Hepatocyte (in vitro differentiated cells): ENCODE data around the gene AKAP13. TPM values are rescaled to one million over a fixed set of nuclear protein-coding genes. Genes with fewer than 3 reads are reported as not detected.

Experiments
- DNase-seq: peaks from one replicate; pipeline ENCODE4 v3.0.0-alpha.2; 2016; ENCODE audit warnings: low spot score
- H2AFZ ChIP-seq: fragments of 200-600 bp; sonication (generic); 2 replicates; pipeline ENCODE4 v1.6.0; 2016; ENCODE audit warnings: antibody characterized with exemption, mild to moderate bottlenecking
- H3K27ac ChIP-seq: fragments of 200-600 bp; sonication (generic); 2 replicates; pipeline ENCODE4 v1.5.1; 2016; ENCODE audit warnings: mild to moderate bottlenecking
- H3K27me3 ChIP-seq: fragments of 200-600 bp; sonication (generic); 2 replicates; pipeline ENCODE4 v1.6.1; 2016
- H3K36me3 ChIP-seq: fragments of 200-600 bp; sonication (generic); replicated peaks from 2 replicates; pipeline ENCODE4 v1.5.1; 2016; ENCODE audit warnings: low read depth; ENCODE audit not compliant: insufficient read depth
- H3K4me1 ChIP-seq: fragments of 200-600 bp; sonication (generic); 2 replicates; pipeline ENCODE4 v1.5.1; 2016; ENCODE audit warnings: mild to moderate bottlenecking, moderate library complexity; ENCODE audit not compliant: insufficient read depth
- H3K4me2 ChIP-seq: fragments of 200-600 bp; sonication (generic); 2 replicates; pipeline ENCODE4 v1.6.0; 2016
- H3K4me3 ChIP-seq: fragments of 200-600 bp; sonication (generic); 2 replicates; pipeline ENCODE4 v1.5.1; 2016; ENCODE audit warnings: mild to moderate bottlenecking
- H3K79me2 ChIP-seq: fragments of 200-600 bp; sonication (generic); 2 replicates; pipeline ENCODE4 v1.6.0; 2017; ENCODE audit warnings: mild to moderate bottlenecking
- H3K9me2 ChIP-seq: fragments of 200-600 bp; sonication (generic); replicated peaks from 2 replicates; pipeline ENCODE4 v1.6.0; 2017; ENCODE audit warnings: mild to moderate bottlenecking; ENCODE audit not compliant: insufficient read depth
- H3K9me3 ChIP-seq: fragments of 200-600 bp; sonication (generic); 2 replicates; pipeline ENCODE4 v1.5.1; 2016; ENCODE audit warnings: low read depth, mild to moderate bottlenecking
- H4K20me1 ChIP-seq: fragments of 200-600 bp; sonication (generic); 2 replicates; pipeline ENCODE4 v1.6.0; 2016; ENCODE audit warnings: mild to moderate bottlenecking; ENCODE audit not compliant: insufficient read depth, poor library complexity, severe bottlenecking
- CTCF ChIP-seq: fragments of 200-600 bp; sonication (generic); IDR thresholded peaks from 2 replicates; pipeline ENCODE4 v1.5.1; 2016; ENCODE audit warnings: antibody characterized with exemption, mild to moderate bottlenecking; ENCODE audit not compliant: poor library complexity
- EZH2 ChIP-seq: fragments of 200-600 bp; sonication (generic); IDR thresholded peaks from 2 replicates; pipeline ENCODE4 v1.6.1; 2016; ENCODE audit warnings: antibody characterized with exemption, mild to moderate bottlenecking, borderline replicate concordance
- EZH2phosphoT487 ChIP-seq: fragments of 200-600 bp; sonication (generic); IDR thresholded peaks from one replicate; pipeline ENCODE4 v1.6.1; 2018; ENCODE audit warnings: antibody characterized with exemption, mild to moderate bottlenecking, low read depth, moderate library complexity; ENCODE audit not compliant: unreplicated experiment, severe bottlenecking
- WGBS: methylation state at CpG from one replicate; pipeline ENCODE4 v1.1.6; 2016; ENCODE audit warnings: low lambda C conversion rate; ENCODE audit errors: missing lambda C conversion rate; 5-methylcytosine and 5-hydroxymethylcytosine counted together
- polyA plus RNA-seq: library from polyadenylated mRNA; unstranded; fragments of >200 nt; fragmentation: Nextera tagmentation; extraction: Ambion mirVana; gene quantifications from 2 replicates; pipeline ENCODE4 v1.2.1, GENCODE V29; 2016
- total RNA-seq: library from RNA; depleted of rRNA; stranded (reverse); fragments of >200 nt; gene quantifications from 2 replicates; pipeline ENCODE4 v1.2.3, GENCODE V29; 2014

The AKAP13 gene
- total and polyA plus RNA-seq, 2 experiments from 2014 or later: 55.6 to 80.9 TPM

GRCh38 chr15:85771271-85771670 lies 390.9 kb downstream of the AKAP13 start:
- TF ChIP-seq EZH2: no peak
- no peak overlapping the region for H3K4me2 ChIP-seq
- no peak overlapping the region for H3K4me3 ChIP-seq
- H2AFZ ChIP-seq: no peak overlapping the region
- no peaks in the 10 kb centered on the region for H3K9me2 ChIP-seq
- H4K20me1 ChIP-seq: no peaks in the 10 kb centered on the region
- no peaks in the 10 kb centered on the region for H3K9me3 ChIP-seq
- H3K27ac ChIP-seq: no peak overlapping the region
- no peaks in the 10 kb centered on the region for H3K4me1 ChIP-seq
- 94% methylated on average over 5 of the region's 5 CpGs for WGBS
- H3K36me3 ChIP-seq: no peaks in the 10 kb centered on the region
- no peaks in the 10 kb centered on the region for H3K27me3 ChIP-seq
- H3K79me2 ChIP-seq: peaks cover 56% of the 10 kb centered on the region
- DNase-seq: no peak

GRCh38 chr15:85771781-85772445 lies 391.5 kb downstream of the AKAP13 start:
- no peak for DNase-seq
- Histone ChIP-seq H3K9me2 (no peaks in the 10 kb centered on the region), H3K4me1 (no peaks in the 10 kb centered on the region), H3K27me3 (no peaks in the 10 kb centered on the region), H3K9me3 (no peaks in the 10 kb centered on the region), H3K4me2 (no peak overlapping the region), H2AFZ (no peak overlapping the region), H3K79me2 (peaks cover 62% of the 10 kb centered on the region), H3K36me3 (no peaks in the 10 kb centered on the region), H3K4me3 (no peak overlapping the region), H3K27ac (no peak overlapping the region), H4K20me1 (no peaks in the 10 kb centered on the region)
- WGBS: 93% methylated on average over 13 of the region's 13 CpGs
- no peak for TF ChIP-seq CTCF
- no peak for TF ChIP-seq EZH2
- no peak for TF ChIP-seq EZH2phosphoT487

- H2AFZ ChIP-seq: no peak overlapping the region
- no peaks in the 10 kb centered on the region for H3K9me3 ChIP-seq
- H3K36me3 ChIP-seq: no peaks in the 10 kb centered on the region
- 97% methylated on average over 9 of the region's 9 CpGs for WGBS
- peaks cover 68% of the 10 kb centered on the region for H3K79me2 ChIP-seq
- no peak overlapping the region for H3K27ac ChIP-seq
- H4K20me1 ChIP-seq: no peaks in the 10 kb centered on the region
- no peak overlapping the region for H3K4me2 ChIP-seq
- H3K27me3 ChIP-seq: no peaks in the 10 kb centered on the region
- no peaks in the 10 kb centered on the region for H3K4me1 ChIP-seq
- DNase-seq: no peak
- H3K9me2 ChIP-seq: no peaks in the 10 kb centered on the region
- H3K4me3 ChIP-seq: no peak overlapping the region
- TF ChIP-seq EZH2: no peak
- TF ChIP-seq EZH2phosphoT487: no peak
- no peak for TF ChIP-seq CTCF
Measured at GRCh38 chr15:85772668-85773067, 392.3 kb downstream of the AKAP13 start.

- no peaks in the 10 kb centered on the region for H3K36me3 ChIP-seq
- TF ChIP-seq EZH2phosphoT487 (no peak), CTCF (no peak)
- H2AFZ ChIP-seq: no peak overlapping the region
- no peak overlapping the region for H3K4me3 ChIP-seq
- H3K79me2 ChIP-seq: peaks cover 74% of the 10 kb centered on the region
- no peak overlapping the region for H3K4me2 ChIP-seq
- no peak for DNase-seq
- no peak overlapping the region for H3K27ac ChIP-seq
- no peaks in the 10 kb centered on the region for H3K9me3 ChIP-seq
- H3K4me1 ChIP-seq: no peaks in the 10 kb centered on the region
- H3K9me2 ChIP-seq: no peaks in the 10 kb centered on the region
- H4K20me1 ChIP-seq: no peaks in the 10 kb centered on the region
- WGBS: 90% methylated on average over 11 of the region's 12 CpGs
- no peaks in the 10 kb centered on the region for H3K27me3 ChIP-seq
Measured at GRCh38 chr15:85773249-85773648, 392.8 kb downstream of the AKAP13 start.
